HG02642 (cell line): ENCODE results near the gene ADAMTSL1.

Experiments used
- ATAC-seq: cut with Tn5 transposase; IDR thresholded peaks from one replicate; pipeline ENCODE4 v1.9.1; 2021; ENCODE audit warnings: mild to moderate bottlenecking; ENCODE audit not compliant: unreplicated experiment, poor library complexity

Gene ADAMTSL1

GRCh38 chr9:18463991-18464390, 10.0 kb upstream of the ADAMTSL1 start:
- ATAC-seq: no peak

GRCh38 chr9:18466101-18466500, 7.9 kb upstream of the ADAMTSL1 start:
- ATAC-seq: no peak

GRCh38 chr9:18467696-18468095, 6.3 kb upstream of the ADAMTSL1 start:
- ATAC-seq: no peak

- no peak for ATAC-seq
Measured at GRCh38 chr9:18472435-18472834, 1.5 kb upstream of the ADAMTSL1 start.

- ATAC-seq: no peak
Measured at GRCh38 chr9:18472841-18473251, 1.1 kb upstream of the ADAMTSL1 start.

- ATAC-seq: no peak
Measured at GRCh38 chr9:18474783-18475182, 830 bp downstream of the ADAMTSL1 start.

GRCh38 chr9:18477121-18477660, 3.2 kb downstream of the ADAMTSL1 start:
- no peak for ATAC-seq

GRCh38 chr9:18477719-18478118, 3.8 kb downstream of the ADAMTSL1 start:
- no peak for ATAC-seq

GRCh38 chr9:18478501-18479361, 4.8 kb downstream of the ADAMTSL1 start:
- no peak for ATAC-seq

- ATAC-seq: no peak
Measured at GRCh38 chr9:18479405-18479804, 5.5 kb downstream of the ADAMTSL1 start.

- ATAC-seq: no peak
Measured at GRCh38 chr9:18480662-18481093, 6.7 kb downstream of the ADAMTSL1 start.

GRCh38 chr9:18482371-18482770, 8.4 kb downstream of the ADAMTSL1 start:
- ATAC-seq: no peak

GRCh38 chr9:18485714-18486113, 11.8 kb downstream of the ADAMTSL1 start:
- ATAC-seq: no peak

- no peak for ATAC-seq
Measured at GRCh38 chr9:18487611-18488010, 13.7 kb downstream of the ADAMTSL1 start.

GRCh38 chr9:18488886-18489285, 14.9 kb downstream of the ADAMTSL1 start:
- ATAC-seq: no peak

- ATAC-seq: no peak
Measured at GRCh38 chr9:18489861-18490260, 15.9 kb downstream of the ADAMTSL1 start.

GRCh38 chr9:18490641-18491370, 16.9 kb downstream of the ADAMTSL1 start:
- ATAC-seq: no peak

- no peak for ATAC-seq
Measured at GRCh38 chr9:18492612-18493011, 18.7 kb downstream of the ADAMTSL1 start.

GRCh38 chr9:18493451-18493993, 19.6 kb downstream of the ADAMTSL1 start:
- no peak for ATAC-seq

- no peak for ATAC-seq
Measured at GRCh38 chr9:18495065-18495464, 21.1 kb downstream of the ADAMTSL1 start.
